H1 (cell line): ENCODE data around the gene WASHC4. TPM values are rescaled to one million over a fixed set of nuclear protein-coding genes. Genes with fewer than 3 reads are reported as not detected.

ENCODE experiments used
- CTCF ChIA-PET: fragments of 300-600 bp; sonication (Branson Sonifier 250); formaldehyde crosslinking; loops from one replicate; lab custom pipeline; 2021; ENCODE audit not compliant: partially characterized antibody; lab: Charles Lee
- POLR2A ChIA-PET: fragments of 300-600 bp; sonication (Branson Sonifier 250); formaldehyde crosslinking; loops from one replicate; lab custom pipeline; 2021; ENCODE audit warnings: inconsistent platforms; ENCODE audit not compliant: partially characterized antibody; lab: Charles Lee
- DNase-seq, 2 experiments: peaks; one replicate each; pipeline versions ENCODE4 v3.0.0 to v3.0.0-alpha.2; 2010 to 2022; ENCODE audit warnings: low spot score in 2 of 2, low read depth in 1 of 2, mixed read lengths in 1 of 2
- FAIRE-seq: peaks from 2 replicates; lab custom pipeline; 2011; peaks lifted over from hg19 to GRCh38; lab: Jason Lieb, UNC
- H2AFZ ChIP-seq: 2 replicates; pipeline ENCODE4 v1.8.1; 2012; ENCODE audit warnings: low read length, inconsistent platforms
- H2AK5ac ChIP-seq: 2 replicates; pipeline ENCODE4 v1.6.1; 2013; ENCODE audit warnings: low read depth, low read length
- H2BK120ac ChIP-seq: replicated peaks from 2 replicates; pipeline ENCODE3; 2013; ENCODE audit warnings: low read depth, low read length, inconsistent platforms
- H2BK12ac ChIP-seq: 2 replicates; pipeline ENCODE4 v1.6.1; 2013; ENCODE audit warnings: low read depth, low read length
- H2BK15ac ChIP-seq: 2 replicates; pipeline ENCODE4 v1.6.1; 2013; ENCODE audit warnings: low read length
- H2BK20ac ChIP-seq: 2 replicates; pipeline ENCODE4 v1.6.1; 2013; ENCODE audit warnings: low read length
- H2BK5ac ChIP-seq: 2 replicates; pipeline ENCODE4 v1.6.1; 2013; ENCODE audit warnings: low read depth, low read length
- H3K14ac ChIP-seq: 2 replicates; pipeline ENCODE4 v1.6.1; 2013; ENCODE audit warnings: inconsistent platforms; ENCODE audit not compliant: insufficient read length
- H3K18ac ChIP-seq: 2 replicates; pipeline ENCODE4 v1.6.1; 2013; ENCODE audit warnings: low read length; ENCODE audit errors: extremely low read depth
- H3K23ac ChIP-seq: 2 replicates; pipeline ENCODE4 v1.6.1; 2013; ENCODE audit warnings: inconsistent platforms; ENCODE audit not compliant: insufficient read length
- H3K23me2 ChIP-seq: 2 replicates; pipeline ENCODE4 v1.6.1; 2013; ENCODE audit warnings: low read depth, low read length
- H3K27ac ChIP-seq: 2 replicates; pipeline ENCODE4 v1.6.1; 2011; ENCODE audit warnings: low read depth, low read length, inconsistent platforms
- H3K27me3 ChIP-seq, 4 experiments: replicated peaks in 1 of 4; 1 replicate in 1 of 4; 2 replicates in 3 of 4; pipeline versions ENCODE4 v1.6.1 to v1.8.1; 2011 to 2013; ENCODE audit warnings: low read length in 3 of 4, mild to moderate bottlenecking in 3 of 4, inconsistent platforms in 2 of 4, mixed read lengths in 2 of 4, moderate library complexity in 1 of 4; ENCODE audit not compliant: control insufficient read depth in 3 of 4, insufficient read depth in 3 of 4; ENCODE audit errors: extremely low read depth in 1 of 4
- H3K36me3 ChIP-seq, 4 experiments: 2 replicates each; pipeline versions ENCODE4 v1.6.1 to v1.8.1; 2011 to 2013; ENCODE audit warnings: mild to moderate bottlenecking in 4 of 4, low read length in 3 of 4, moderate library complexity in 2 of 4, control low read depth in 1 of 4, inconsistent platforms in 1 of 4; ENCODE audit not compliant: insufficient read depth in 4 of 4, control insufficient read depth in 2 of 4
- H3K4ac ChIP-seq: replicated peaks from 2 replicates; pipeline ENCODE3; 2013; ENCODE audit warnings: low read length, low read depth, mixed read lengths, inconsistent platforms; ENCODE audit not compliant: insufficient read length
- H3K4me1 ChIP-seq, 4 experiments: replicated peaks in 1 of 4; 1 replicate in 1 of 4; 2 replicates in 3 of 4; pipeline versions ENCODE4 v1.6.1 to v1.8.1; 2011 to 2013; ENCODE audit warnings: low read length in 3 of 4, inconsistent platforms in 2 of 4, mixed read lengths in 1 of 4; ENCODE audit not compliant: insufficient read depth in 4 of 4, control insufficient read depth in 3 of 4
- H3K4me2 ChIP-seq, 2 experiments: 2 replicates each; pipeline versions ENCODE4 v1.6.1 to v1.8.1; 2011 to 2013; ENCODE audit warnings: low read depth in 2 of 2, low read length in 2 of 2, control low read depth in 1 of 2, inconsistent platforms in 1 of 2, mild to moderate bottlenecking in 1 of 2; ENCODE audit not compliant: insufficient read depth in 1 of 2
- H3K4me3 ChIP-seq, 4 experiments: fragments of 200-600, 300-600 bp in 1 of 4; sonication (generic), shearing (Covaris generic), sonication (Bioruptor Twin) in 1 of 4; 2 replicates each; pipeline versions ENCODE4 v1.5.1 to v1.8.1; 2011 to 2016; ENCODE audit warnings: low read length in 4 of 4, low read depth in 3 of 4, control low read depth in 2 of 4, inconsistent platforms in 2 of 4, mild to moderate bottlenecking in 2 of 4, mixed read lengths in 1 of 4, moderate library complexity in 1 of 4; ENCODE audit not compliant: insufficient read depth in 2 of 4; ENCODE audit errors: extremely low read depth in 1 of 4
- H3K56ac ChIP-seq: replicated peaks from 2 replicates; pipeline ENCODE3; 2013; ENCODE audit warnings: low read depth, mild to moderate bottlenecking, mixed read lengths, low read length, inconsistent platforms; ENCODE audit not compliant: insufficient read length
- H3K79me1 ChIP-seq: 2 replicates; pipeline ENCODE4 v1.6.1; 2013; ENCODE audit warnings: low read depth, low read length, control low read depth
- H3K79me2 ChIP-seq, 2 experiments: 2 replicates each; pipeline versions ENCODE4 v1.6.1 to v1.8.1; 2012 to 2013; ENCODE audit warnings: low read length in 2 of 2, mild to moderate bottlenecking in 2 of 2, inconsistent platforms in 1 of 2; ENCODE audit not compliant: insufficient read depth in 2 of 2, control insufficient read depth in 1 of 2
- H3K9ac ChIP-seq, 4 experiments: replicated peaks in 1 of 4; 1 replicate in 1 of 4; 2 replicates in 3 of 4; pipeline versions ENCODE4 v1.6.1 to v1.8.1; 2011 to 2013; ENCODE audit warnings: low read depth in 3 of 4, low read length in 3 of 4, control low read depth in 2 of 4, mild to moderate bottlenecking in 2 of 4, moderate library complexity in 2 of 4, inconsistent platforms in 1 of 4; ENCODE audit errors: extremely low read depth in 1 of 4
- H3K9me3 ChIP-seq, 2 experiments: 2 replicates each; pipeline versions ENCODE4 v1.6.1 to v1.8.1; 2012 to 2013; ENCODE audit warnings: mild to moderate bottlenecking in 2 of 2, moderate library complexity in 2 of 2, control low read depth in 1 of 2, inconsistent platforms in 1 of 2, low read depth in 1 of 2, low read length in 1 of 2, mixed read lengths in 1 of 2; ENCODE audit not compliant: insufficient read depth in 2 of 2
- H4K20me1 ChIP-seq, 2 experiments: replicated peaks in 1 of 2; 2 replicates each; pipeline versions ENCODE3 to v1.8.1; 2011 to 2013; ENCODE audit warnings: inconsistent platforms in 2 of 2, low read length in 2 of 2, mild to moderate bottlenecking in 1 of 2; ENCODE audit not compliant: insufficient read depth in 2 of 2, control insufficient read depth in 1 of 2
- H4K5ac ChIP-seq: 2 replicates; pipeline ENCODE4 v1.6.1; 2013; ENCODE audit warnings: low read length, low read depth, mixed read lengths, inconsistent platforms; ENCODE audit not compliant: insufficient read length
- H4K8ac ChIP-seq: 2 replicates; pipeline ENCODE4 v1.8.0; 2013; ENCODE audit warnings: mild to moderate bottlenecking, moderate library complexity, low read length, inconsistent platforms; ENCODE audit not compliant: insufficient read depth; ENCODE audit errors: extremely low read depth
- H4K91ac ChIP-seq: replicated peaks from 2 replicates; pipeline ENCODE3; 2013; ENCODE audit warnings: low read length, mixed read lengths, inconsistent platforms; ENCODE audit not compliant: insufficient read length
- BCL11A ChIP-seq, 2 experiments: IDR thresholded peaks; one replicate each; pipeline ENCODE4 v1.6.1; 2011; ENCODE audit warnings: low read depth in 2 of 2, low read length in 2 of 2, mild to moderate bottlenecking in 2 of 2
- CHD1 ChIP-seq: IDR thresholded peaks from 2 replicates; pipeline ENCODE4 v1.6.1; 2012; ENCODE audit warnings: low read depth, low read length, improper control_type of control experiment
- GABPA ChIP-seq: IDR thresholded peaks from 2 replicates; pipeline ENCODE4 v1.6.1; 2011; ENCODE audit warnings: mild to moderate bottlenecking, low read length, moderate library complexity, borderline replicate concordance; ENCODE audit not compliant: insufficient read depth
- KDM4A ChIP-seq: IDR thresholded peaks from one replicate; pipeline ENCODE4 v1.7.1; 2012; ENCODE audit warnings: low read depth, mild to moderate bottlenecking, moderate library complexity, low read length, inconsistent platforms; ENCODE audit not compliant: severe bottlenecking
- PHF8 ChIP-seq: fragments of 200-600 bp; sonication (generic); conservative IDR thresholded peaks from 2 replicates; pipeline ENCODE4 v1.7.1; 2012; ENCODE audit warnings: low read depth, mild to moderate bottlenecking, inconsistent platforms, low read length, moderate library complexity
- POLR2A ChIP-seq, 2 experiments: IDR thresholded peaks; 1 replicate in 1 of 2; 2 replicates in 1 of 2; pipeline ENCODE4 v1.6.1; 2011; ENCODE audit warnings: low read depth in 2 of 2, low read length in 2 of 2, mild to moderate bottlenecking in 2 of 2; ENCODE audit errors: control extremely low read depth in 1 of 2
- RBBP5 ChIP-seq: IDR thresholded peaks from 2 replicates; pipeline ENCODE4 v1.7.1; 2012; ENCODE audit warnings: low read depth, mild to moderate bottlenecking, inconsistent platforms, low read length, moderate library complexity, borderline replicate concordance
- SP1 ChIP-seq: IDR thresholded peaks from 2 replicates; pipeline ENCODE4 v1.6.1; 2011; ENCODE audit warnings: low read depth, low read length
- SRF ChIP-seq: IDR thresholded peaks from 2 replicates; pipeline ENCODE4 v1.6.1; 2011; ENCODE audit warnings: mild to moderate bottlenecking, low read depth, low read length, moderate library complexity
- TEAD4 ChIP-seq: IDR thresholded peaks from 2 replicates; pipeline ENCODE4 v1.6.1; 2012; ENCODE audit warnings: low read depth, low read length, inconsistent platforms, mixed read lengths
- ZNF274 ChIP-seq: IDR thresholded peaks from 2 replicates; pipeline ENCODE4 v1.7.0; 2012; ENCODE audit warnings: low read length, borderline replicate concordance; ENCODE audit errors: extremely low read depth
- WGBS, 2 experiments: shearing (Covaris generic) in 1 of 2; methylation state at CpG; one replicate each; pipeline versions ENCODE4 v1.1.6 to v1.1.7; 2013 to 2015; ENCODE audit warnings: low lambda C conversion rate in 2 of 2, mixed read lengths in 2 of 2, inconsistent platforms in 1 of 2, low coverage in 1 of 2, missing lambda C conversion rate in 1 of 2; ENCODE audit not compliant: insufficient replicate concordance in 2 of 2, insufficient coverage in 1 of 2, insufficient read length in 1 of 2; ENCODE audit errors: extremely low coverage in 1 of 2, missing lambda C conversion rate in 1 of 2; 5-methylcytosine and 5-hydroxymethylcytosine counted together
- polyA plus RNA-seq, 7 experiments: library from polyadenylated mRNA; depleted of rRNA in 3 of 7; stranded (reverse) in 5 of 7; unstranded in 2 of 7; fragments of >200 nt in 5 of 7; fragments of 200-250 nt in 2 of 7; gene quantifications; 1 replicate in 5 of 7; 2 replicates in 1 of 7; 4 replicates in 1 of 7; pipeline versions ENCODE4 v1.2.1 to v1.2.3, GENCODE V29; 2011 to 2013; ENCODE audit warnings: missing spikeins in 2 of 7, mixed read lengths in 2 of 7
- total RNA-seq: library from RNA; stranded (reverse); fragmentation: NEBNext Ultra II Directional; extraction: Animal tissue kit (Norgen Biotek cat#: 25700); gene quantifications from 2 replicates; pipeline ENCODE4 v1.2.1, GENCODE V29; 2021
- TF ChIP-seq, protein P1 (sequence below): IDR thresholded peaks from 2 replicates; pipeline ENCODE4 v1.6.1; 2012; ENCODE audit warnings: inconsistent platforms
- TF ChIP-seq, protein P2 (sequence below): IDR thresholded peaks from 2 replicates; pipeline ENCODE4 v1.6.1; 2011; ENCODE audit warnings: low read length, improper control_type of control experiment

Gene WASHC4
- total and polyA plus RNA-seq, 2 of the 8 experiments (the other 6 are each of a cell fraction or from before 2014, with no cell fraction given) = 13.0 to 38.5 TPM

DNA sequence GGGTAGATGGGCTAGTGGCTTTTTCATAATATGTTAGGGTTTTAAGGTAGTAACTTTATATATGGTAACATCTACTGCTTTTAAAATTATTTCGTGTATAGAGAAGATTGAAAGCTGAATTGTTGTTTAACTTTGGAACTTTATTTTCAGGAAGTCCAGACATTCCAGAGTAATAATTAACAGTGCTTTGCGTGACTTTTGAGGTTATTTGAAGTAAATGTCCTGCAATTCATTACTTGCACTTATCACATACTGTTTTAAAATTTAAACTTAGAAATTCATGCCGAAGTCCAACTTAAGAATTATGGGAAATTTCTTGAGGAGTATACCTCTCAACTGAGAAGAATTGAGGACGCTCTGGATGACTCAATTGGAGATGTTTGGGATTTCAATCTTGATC lies 3.3 kb downstream of the WASHC4 start:
- Histone ChIP-seq H3K4me1 (peaks cover 0 to 4% (median 2%) of the 10 kb centered on the region in 4 experiments; a peak in 4 of 7 replicates), H2BK15ac (no peak overlapping the region), H2BK12ac (no peak overlapping the region), H3K23ac (no peak overlapping the region), H4K5ac (no peak overlapping the region), H4K91ac (no peak overlapping the region), H2BK20ac (no peak overlapping the region), H2BK120ac (no peak overlapping the region), H3K4me3 (no peak overlapping the region), H3K18ac (no peak overlapping the region), H3K4ac (no peak overlapping the region), H3K56ac (no peak overlapping the region), H3K9me3 (no peaks in the 10 kb centered on the region), H3K79me1 (no peaks in the 10 kb centered on the region), H2AFZ (no peak overlapping the region), H3K27ac (no peak overlapping the region), H2AK5ac (no peak overlapping the region), H3K4me2 (no peak overlapping the region), H4K8ac (no peak overlapping the region), H3K27me3 (no peaks in the 10 kb centered on the region), H2BK5ac (no peak overlapping the region), H4K20me1 (peaks cover 0 to 2% of the 10 kb centered on the region in 2 experiments), H3K79me2 (peaks cover 8 to 63% of the 10 kb centered on the region in 2 experiments; a peak in 3 of 4 replicates), H3K14ac (no peak overlapping the region), H3K23me2 (peaks cover 3% of the 10 kb centered on the region), H3K9ac (no peak overlapping the region), H3K36me3 (peaks cover 0 to 35% (median 6%) of the 10 kb centered on the region in 4 experiments; a peak in 3 of 8 replicates)
- ChIA-PET POLR2A (no interaction called here), CTCF (no interaction called here)
- DNase-seq (no peak), FAIRE-seq (no peak)
- WGBS, 2 experiments = 78% methylated on average over 4 of the region's 4 CpGs; no CpG with 5 or more reads in 1 of the 2 experiments
- TF ChIP-seq PHF8 = no peak
- no peak for TF ChIP-seq SP1
- no peak for TF ChIP-seq BCL11A (IDR thresholded peaks at IDR 0.05; ENCODE audit: low read depth in 2 of 2, low read length in 2 of 2)
- no peak for TF ChIP-seq ZNF274
- TF ChIP-seq, protein P1, sequence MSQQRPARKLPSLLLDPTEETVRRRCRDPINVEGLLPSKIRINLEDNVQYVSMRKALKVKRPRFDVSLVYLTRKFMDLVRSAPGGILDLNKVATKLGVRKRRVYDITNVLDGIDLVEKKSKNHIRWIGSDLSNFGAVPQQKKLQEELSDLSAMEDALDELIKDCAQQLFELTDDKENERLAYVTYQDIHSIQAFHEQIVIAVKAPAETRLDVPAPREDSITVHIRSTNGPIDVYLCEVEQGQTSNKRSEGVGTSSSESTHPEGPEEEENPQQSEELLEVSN = no peak
- no peak for TF ChIP-seq GABPA
- TF ChIP-seq CHD1 = no peak
- TF ChIP-seq RBBP5 = no peak
- TF ChIP-seq SRF = no peak
- TF ChIP-seq KDM4A = no peak
- TF ChIP-seq, protein P2, sequence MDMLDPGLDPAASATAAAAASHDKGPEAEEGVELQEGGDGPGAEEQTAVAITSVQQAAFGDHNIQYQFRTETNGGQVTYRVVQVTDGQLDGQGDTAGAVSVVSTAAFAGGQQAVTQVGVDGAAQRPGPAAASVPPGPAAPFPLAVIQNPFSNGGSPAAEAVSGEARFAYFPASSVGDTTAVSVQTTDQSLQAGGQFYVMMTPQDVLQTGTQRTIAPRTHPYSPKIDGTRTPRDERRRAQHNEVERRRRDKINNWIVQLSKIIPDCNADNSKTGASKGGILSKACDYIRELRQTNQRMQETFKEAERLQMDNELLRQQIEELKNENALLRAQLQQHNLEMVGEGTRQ = no peak
- TF ChIP-seq TEAD4 = no peak
- TF ChIP-seq POLR2A (IDR thresholded peaks at IDR 0.05; ENCODE audit: control extremely low read depth in 1 of 2, low read depth in 2 of 2, low read length in 2 of 2) = no peak
